Choroid plexus epithelial cell (primary cell): ENCODE results near the gene TST.

ENCODE experiments used
- DNase-seq: peaks from one replicate; pipeline ENCODE4 v3.0.0-alpha.2; 2010; ENCODE audit warnings: low read depth
- H3K4me3 ChIP-seq: 2 replicates; pipeline ENCODE4 v1.5.1; 2011; ENCODE audit warnings: low read depth, mild to moderate bottlenecking, control low read depth, low read length, moderate library complexity
- CTCF ChIP-seq: conservative IDR thresholded peaks from 2 replicates; pipeline ENCODE4 v1.5.1; 2011; ENCODE audit warnings: low read depth, mild to moderate bottlenecking, control low read depth, inconsistent platforms, low read length, moderate library complexity

TST gene

GRCh38 chr22:37039466-37039865 lies 20.2 kb upstream of the TST start:
- no peak for DNase-seq
- H3K4me3 ChIP-seq, result no peak overlapping the region
- TF ChIP-seq CTCF, result no peak

DNA sequence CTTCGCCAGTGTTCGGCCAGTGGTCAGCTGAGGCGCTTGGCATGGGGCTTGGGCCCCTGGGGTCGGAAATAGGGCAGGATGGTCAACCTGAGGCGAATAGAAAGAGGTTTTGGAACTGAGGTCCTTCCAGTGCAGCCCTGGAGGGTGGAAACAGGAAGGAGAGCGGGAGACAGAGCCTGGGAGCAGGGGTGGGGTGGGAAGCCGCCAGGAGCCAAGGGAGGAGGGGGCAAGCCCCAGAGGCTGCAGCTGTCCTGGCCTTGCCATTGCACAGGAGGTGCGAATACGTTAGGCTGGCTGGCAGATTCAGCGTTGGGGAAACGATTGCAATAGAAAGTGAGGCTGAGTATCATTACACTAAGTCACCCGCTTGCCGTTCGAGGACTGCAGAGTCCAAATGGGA lies 18.4 kb upstream of the TST start:
- TF ChIP-seq CTCF, result no peak
- no peak for DNase-seq
- H3K4me3 ChIP-seq, result no peak overlapping the region

- no peak overlapping the region for H3K4me3 ChIP-seq
- no peak for TF ChIP-seq CTCF
- DNase-seq, result no peak
Measured at GRCh38 chr22:37036655-37037377, 17.6 kb upstream of the TST start.

- no peak for DNase-seq
- no peak overlapping the region for H3K4me3 ChIP-seq
- no peak for TF ChIP-seq CTCF
Measured at GRCh38 chr22:37033605-37034430, 14.6 kb upstream of the TST start.

- no peak for TF ChIP-seq CTCF
- peak; percentile 94 for DNase-seq
Measured at GRCh38 chr22:37032535-37033460, 13.6 kb upstream of the TST start.

GRCh38 chr22:37032134-37032534 lies 12.9 kb upstream of the TST start:
- H3K4me3 ChIP-seq, result no peak overlapping the region
- no peak for TF ChIP-seq CTCF
- DNase-seq, result peak; percentile 9

More at GRCh38 chr22:37032535-37033460, 13.6 kb upstream of the TST start:
- H3K4me3 ChIP-seq, result no peak overlapping the region
